T-helper 9 cell (primary cell): ENCODE measurements around the gene SNAPC4.
"Not testable (repeated sequence)": the region's sequence is repeated elsewhere in the genome, so short reads cannot be mapped to it uniquely, and the experiment has no call there.

ENCODE experiments used
- DNase-seq: peaks from one replicate; pipeline ENCODE4 v3.0.0-alpha.2; 2020

Gene SNAPC4

DNA sequence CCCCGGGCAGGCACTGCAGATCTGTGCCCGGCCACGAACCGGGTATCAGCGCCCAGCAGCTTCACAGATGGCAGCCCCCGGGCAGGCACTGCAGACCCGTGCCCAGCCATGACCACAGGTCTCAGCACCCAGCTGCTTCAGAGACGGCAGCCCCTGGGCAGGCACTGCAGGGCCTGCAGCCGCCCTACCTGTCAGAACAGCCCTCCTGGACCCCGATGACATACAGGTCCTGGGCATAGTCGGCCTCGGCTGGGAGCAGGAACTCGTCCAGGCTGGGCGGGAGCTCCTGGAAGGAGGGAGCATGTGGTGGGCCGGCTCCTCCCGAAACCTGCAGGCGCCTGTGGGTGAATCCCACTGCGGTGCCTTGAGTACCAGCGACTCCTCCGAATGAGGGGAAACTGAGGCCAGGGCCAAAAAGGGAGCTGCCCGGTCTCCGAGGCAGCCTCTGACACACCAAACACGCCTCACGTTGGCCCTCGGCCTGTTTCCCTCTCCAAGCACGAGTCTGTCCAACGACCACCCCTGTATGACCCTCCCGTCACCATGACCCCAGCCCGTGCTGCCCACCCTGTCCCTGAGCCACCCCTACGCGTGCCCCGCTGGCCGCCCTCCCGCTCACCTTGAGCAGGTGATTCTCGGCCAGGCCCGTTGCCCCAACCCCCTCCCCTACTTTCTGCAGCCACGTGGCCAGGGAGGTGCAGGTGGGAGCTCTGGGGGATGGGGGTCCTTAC is 34.0 kb upstream of the SNAPC4 start:
- DNase-seq: no peak

DNA sequence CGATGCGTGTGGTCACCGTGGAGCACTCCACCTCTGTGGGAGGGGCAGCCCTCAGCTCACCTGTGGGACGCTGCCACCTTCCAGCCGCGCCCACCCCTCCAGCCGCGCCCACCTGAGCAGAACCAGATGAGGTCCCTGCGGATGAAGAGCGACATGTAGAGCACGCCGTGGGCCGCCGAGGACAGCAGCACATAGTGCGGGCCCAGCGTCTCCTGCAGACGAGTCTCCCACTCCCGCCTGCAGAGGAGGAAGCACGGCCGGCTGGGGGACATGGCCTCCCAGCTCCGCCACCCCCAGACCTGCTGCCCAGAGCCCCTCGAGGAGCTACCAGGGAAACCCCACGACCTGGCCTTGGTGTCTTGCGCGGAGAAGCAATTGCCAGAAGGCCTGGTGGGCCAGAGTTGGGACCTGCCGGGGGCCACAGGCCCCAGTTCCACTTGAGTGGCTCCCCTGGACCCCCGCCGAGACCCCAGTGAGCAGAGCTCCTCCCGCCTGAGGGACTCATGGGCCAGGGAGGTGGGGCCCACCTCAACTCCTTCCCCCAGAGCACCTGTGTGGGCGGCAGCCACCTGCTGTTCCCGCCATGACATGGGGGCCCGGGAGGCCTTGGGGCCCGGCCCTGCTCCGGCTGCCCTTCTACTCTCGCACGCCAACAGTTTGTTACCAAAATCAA is 33.2 kb upstream of the SNAPC4 start:
- DNase-seq: no peak

DNA sequence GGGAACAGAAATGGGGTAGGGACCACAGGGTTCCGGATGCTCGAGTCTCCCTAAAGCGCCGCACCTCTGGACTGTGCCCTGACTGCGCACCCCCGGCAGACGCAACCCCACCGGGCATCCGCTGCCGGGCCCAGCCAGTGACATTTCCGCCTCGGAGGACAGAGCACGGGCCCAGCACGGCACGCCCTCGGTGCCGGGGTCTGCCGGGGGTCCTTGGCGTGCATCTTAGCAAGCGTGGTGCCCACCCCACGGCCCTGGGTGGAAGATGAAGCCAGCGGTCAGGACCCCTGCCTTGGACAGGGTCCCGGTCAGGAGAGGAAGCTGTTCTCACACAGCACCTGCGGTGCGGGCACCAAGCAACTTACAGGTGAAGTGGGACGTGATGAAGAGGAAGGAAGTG is 32.6 kb upstream of the SNAPC4 start:
- no peak for DNase-seq

DNA sequence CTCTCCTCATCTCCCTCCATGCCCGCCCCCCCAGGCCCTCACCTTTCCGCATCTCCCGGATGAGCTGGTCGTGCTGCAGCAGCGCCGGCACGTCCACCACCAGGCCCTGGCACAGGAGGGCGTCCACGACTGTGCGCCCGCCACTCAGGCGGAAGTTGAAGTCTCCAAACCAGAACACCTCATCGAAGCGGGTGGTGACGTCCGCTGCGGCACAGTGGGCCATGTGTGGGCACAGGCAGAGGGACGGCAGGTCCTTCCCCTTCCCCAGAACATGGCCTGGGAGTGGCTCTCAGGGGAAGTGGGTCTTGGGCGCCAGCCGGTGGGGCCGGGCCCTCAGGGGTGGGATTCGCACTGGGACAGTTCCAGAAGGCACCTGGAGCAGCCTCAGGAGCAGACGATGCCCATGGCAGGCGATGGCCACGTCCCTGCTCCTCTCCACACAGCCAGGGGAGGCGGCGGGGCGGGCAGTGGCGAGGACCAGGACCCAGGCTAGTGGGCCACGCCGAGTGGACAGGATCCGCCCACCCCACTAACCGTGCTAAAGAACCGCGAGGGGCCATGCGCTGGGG is 31.9 kb upstream of the SNAPC4 start:
- no peak for DNase-seq

DNA sequence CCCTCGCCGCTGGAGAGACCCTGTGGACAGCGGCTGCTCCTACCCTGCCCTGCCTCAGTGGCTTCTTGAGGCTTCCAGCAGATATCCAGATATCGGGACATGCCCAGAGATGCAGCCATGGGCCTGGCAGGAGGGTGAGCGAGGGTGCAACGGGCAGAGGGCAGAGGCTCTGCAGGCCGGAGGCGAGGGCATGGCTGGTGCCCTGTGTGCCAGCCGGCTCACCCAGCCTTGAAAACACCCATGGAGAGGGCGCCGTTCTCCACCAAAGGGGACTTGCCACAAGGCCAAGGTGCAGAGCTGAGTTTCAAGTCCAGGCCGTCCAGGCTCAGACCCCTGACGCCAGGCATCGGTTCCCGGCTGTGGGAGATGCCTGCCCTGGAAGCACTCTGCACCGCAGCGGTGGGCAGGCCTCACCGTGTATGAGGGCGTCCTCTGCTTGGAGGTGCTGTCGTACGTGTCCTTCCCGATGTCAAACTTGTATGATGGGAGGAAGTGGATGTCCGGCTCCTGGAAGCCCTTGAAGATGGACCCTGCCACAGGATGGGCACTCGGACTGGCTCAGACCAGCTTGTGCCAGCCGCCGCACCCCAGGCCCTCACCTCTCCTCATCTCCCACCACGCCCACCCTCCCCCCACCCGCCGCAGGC is 30.7 kb upstream of the SNAPC4 start:
- DNase-seq: no peak

DNA sequence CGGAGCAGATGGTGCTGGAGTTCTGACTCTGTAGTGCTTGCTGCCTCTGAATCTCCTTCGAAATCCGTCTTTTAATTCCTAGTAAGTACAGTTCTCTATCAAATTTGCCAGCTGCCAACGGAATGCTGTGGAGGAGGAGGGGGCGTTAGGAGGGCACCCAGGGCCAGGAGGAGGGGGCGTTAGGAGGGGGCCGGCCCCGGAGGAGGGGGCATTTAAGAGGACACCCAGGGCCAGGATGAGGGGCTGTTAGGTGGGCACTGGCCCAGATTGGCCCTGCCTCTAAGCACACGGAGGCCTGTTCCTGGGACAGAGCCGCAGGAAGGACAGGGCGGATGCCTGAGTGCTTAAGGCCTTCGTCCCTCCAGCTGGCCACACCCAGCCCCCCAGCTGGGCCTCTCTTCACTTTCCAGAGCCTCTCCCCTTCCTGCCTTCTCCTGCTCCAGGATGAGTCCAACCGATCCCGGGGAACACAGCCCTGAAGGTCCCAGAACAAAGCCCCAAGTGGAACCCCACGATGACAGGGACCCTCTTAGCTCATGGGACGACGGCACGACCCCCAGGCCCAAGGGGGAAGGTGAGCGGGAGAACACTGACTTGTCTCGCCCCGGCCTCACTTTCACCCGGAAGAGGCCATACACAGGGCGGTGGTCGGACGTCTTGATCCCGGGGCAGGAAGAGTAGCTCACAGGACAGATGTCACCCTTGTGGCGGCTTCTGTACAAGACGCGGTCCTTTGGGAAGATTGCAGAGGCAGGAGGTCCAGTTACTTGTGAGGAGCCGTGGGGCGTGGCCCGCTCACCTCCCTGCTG is 29.9 kb upstream of the SNAPC4 start:
- DNase-seq: no peak

DNA sequence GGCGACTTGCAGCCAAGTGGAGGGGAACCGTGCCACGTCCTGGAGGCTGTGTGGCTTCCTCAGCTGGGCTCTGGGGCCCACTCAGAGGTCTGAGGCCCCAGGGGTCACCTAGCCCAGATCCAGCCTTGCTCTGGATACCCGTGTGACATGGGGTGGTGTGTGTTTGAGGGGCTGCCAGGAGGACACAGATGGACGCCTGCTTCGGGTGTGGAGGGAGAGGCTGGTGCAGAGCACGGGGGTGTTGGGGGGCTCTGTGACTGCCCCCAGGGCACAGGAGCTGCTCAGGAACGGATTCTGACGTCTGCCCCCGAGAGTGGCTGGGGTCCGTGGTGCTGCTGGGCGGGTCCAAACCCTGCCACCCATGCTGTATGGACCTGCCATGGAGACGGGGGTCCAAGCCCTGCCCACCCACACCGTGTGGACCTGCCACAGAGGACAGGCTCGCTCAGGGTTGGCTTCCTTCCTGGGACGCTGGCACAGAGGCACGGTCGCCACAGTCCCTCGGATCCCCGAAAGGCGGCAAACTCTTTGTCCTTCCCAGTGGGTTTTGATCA is 29.2 kb upstream of the SNAPC4 start:
- DNase-seq: no peak

DNA sequence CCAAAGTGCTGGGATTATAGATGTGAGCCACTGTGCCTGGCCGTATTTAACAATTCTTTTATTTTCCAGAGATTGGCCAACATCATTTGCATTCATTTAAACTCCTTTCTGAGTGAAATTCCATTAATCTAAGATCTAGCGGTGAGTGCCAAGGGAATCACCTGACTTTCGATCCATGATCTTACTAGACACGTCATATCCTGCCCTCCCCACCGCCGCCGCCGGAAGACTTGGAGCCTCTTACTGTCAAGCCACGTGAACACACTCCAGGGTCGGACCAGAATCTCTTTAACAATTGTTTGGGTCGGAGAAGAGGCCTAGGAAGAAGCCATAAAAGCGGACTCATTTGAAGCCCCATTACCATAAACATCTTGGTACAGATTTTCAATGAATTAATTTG is 26.8 kb upstream of the SNAPC4 start:
- DNase-seq: no peak

DNA sequence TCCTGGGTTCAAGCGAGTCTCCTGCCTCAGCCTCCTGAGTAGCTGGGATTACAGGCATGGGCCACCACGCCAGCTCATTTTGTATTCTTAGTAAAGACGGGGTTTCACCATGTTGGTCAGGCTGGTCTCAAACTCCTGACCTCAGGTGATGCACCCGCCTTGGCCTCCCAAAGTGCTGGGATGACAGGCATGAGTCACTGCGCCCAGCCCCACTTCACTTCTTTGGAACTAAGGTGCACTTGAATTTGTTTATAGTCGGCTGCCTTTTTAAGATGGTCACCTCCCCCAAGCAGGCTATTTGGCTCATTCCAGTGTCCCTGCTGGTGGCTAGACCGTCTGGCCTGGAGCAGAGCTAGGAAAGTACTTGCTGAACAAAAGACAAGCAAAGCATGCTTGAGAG is 25.4 kb upstream of the SNAPC4 start:
- DNase-seq: not testable (repeated sequence)

DNA sequence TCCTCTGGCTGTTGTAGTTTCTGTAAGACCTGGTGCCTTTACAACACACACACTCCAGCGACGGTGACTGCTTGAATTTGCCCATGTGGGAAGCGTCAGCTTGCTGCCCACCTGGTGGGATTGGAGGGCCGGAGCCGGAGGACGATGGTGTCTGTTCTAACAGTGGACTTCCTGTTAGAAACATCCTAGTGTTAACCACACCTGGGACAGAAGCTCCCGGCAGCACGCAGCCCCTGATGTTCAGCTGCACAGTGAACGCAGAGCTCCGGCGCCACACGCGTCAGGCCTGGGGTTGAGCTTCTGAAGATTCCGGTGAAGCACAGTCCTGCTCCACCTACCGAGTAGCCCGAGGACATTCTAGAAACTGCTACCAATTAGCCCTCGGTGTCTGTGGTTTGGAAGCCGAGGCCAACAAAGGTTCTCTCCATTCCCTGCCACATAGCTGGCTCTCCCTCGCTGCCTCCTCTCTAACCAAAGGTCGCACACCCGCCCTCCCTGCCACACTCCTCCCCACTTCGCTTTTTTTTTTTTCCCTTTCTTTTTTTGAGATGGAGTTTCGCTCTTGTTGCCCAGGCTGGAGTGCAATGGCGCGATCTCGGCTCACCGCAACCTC is 24.9 kb upstream of the SNAPC4 start:
- DNase-seq: no peak

DNA sequence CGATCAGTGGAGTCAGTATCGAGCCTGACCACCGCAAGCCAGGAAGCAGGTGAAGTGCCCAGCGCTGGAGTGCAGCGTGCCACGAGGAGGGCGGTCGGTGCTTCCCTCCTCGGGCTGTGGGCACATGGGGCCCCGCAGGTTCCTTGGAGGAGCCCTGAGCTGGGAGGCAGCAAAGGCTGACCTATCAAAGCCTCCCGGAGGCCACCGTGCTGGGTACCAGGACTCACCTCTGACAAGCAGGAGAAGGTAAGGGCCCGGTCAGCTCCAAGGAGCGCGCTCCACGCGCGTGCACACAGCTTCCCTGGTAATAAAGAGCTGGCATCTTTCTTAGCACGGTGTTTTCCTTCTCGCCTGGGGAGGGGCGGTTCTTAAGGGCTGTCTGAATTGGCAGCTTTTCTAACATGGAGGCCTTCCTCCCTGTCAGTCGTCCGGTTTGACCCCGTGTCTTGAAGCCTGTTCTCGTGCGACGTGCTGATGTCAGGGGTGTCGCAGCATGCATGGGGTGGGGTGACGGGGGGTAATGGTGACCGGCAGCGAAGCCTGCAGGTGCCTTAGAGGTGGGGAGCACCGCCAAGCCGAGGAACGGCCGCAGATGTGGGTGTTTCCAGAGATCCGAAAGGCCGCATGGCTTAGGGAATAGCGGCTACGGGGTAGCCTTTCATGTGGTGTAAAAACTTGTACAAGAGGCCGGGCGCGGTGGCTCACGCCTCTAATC is 23.6 kb upstream of the SNAPC4 start:
- no peak for DNase-seq

DNA sequence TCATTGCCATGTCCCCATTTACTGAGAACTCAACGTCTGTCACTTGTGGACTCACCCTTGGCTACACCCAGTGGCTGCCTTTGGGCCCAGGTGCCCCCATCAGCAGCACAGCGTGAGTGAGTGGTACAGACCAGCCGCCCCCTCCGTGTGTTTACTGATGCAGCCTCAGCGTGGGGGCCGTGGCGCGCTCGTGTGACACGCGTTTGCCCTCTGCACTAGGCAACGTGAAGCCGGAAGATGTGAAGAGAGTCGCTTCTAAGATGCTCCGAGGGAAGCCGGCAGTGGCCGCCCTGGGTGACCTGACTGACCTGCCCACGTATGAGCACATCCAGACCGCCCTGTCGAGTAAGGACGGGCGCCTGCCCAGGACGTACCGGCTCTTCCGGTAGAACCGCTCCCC is 22.9 kb upstream of the SNAPC4 start:
- no peak for DNase-seq

DNA sequence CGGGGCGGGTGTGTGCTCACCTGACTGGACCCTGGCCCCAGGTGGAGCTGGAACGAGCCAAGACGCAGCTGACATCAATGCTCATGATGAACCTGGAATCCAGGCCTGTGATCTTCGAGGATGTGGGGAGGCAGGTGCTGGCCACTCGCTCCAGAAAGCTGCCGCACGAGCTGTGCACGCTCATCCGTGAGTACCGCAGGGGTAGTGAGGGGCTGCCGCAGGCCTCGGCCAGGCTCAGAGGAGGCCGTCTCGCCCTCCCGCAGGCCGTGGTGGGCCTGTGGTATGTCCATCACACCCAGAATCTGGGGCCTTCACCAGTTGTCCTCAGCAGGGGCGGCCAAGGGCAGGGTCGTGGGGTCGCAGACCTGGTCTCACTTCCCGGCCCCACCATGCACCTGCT is 21.8 kb upstream of the SNAPC4 start:
- no peak for DNase-seq

DNA sequence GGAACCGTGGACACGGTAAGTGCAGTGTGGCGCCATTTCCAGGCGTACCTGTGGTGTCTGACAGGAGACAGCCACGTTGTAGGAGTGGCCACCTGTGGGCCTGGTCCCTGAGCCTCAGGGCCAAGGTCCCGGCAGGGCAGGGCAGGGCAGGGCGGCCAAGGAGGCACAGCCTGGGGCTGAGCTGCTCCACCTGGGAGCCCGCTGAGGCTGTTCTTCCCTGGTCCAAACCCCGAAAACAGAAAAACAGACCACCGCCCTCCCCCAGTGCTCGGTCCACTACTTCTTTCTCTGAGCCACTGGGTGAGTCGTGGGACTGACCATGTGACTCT is 19.1 kb upstream of the SNAPC4 start:
- DNase-seq: no peak

DNA sequence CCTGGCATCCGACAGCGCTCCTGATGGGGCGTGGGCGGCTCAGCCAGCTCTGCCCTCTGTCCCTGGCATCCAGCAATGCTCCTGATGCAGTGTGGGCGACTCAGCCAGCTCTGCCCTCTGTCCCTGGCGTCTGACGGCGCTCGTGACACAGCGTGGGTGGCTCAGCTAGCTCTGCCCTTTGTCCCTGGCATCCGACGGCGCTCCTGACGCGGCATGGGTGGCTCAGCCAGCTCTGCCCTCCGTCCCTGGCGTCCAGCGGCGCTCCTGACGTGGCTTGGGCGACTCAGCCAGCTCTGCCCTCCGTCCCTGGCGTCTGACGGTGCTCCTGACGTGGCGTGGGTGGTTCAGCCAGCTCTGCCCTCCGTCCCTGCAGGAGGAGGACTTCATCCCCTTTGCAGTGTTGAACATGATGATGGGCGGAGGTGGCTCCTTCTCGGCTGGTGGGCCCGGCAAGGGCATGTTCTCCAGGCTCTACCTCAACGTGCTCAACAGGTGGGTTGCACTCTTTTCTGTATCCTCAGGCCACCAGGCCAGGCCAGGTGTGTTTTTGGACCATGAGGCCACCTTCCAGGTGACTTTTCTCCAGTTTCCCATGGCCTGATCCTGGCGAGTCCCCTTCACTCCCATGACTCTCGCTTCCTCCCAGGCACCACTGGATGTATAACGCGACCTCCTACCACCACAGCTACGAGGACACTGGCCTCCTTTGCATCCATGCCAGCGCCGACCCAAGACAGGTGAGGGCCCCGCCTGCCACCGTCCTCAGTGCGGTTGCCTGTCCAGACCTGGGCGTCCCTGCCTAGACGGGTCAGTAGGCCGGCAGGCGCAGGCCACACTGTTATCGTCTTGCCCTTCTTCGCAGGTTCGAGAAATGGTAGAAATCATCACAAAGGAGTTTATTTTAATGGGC is 18.5 kb upstream of the SNAPC4 start:
- DNase-seq: no peak

DNA sequence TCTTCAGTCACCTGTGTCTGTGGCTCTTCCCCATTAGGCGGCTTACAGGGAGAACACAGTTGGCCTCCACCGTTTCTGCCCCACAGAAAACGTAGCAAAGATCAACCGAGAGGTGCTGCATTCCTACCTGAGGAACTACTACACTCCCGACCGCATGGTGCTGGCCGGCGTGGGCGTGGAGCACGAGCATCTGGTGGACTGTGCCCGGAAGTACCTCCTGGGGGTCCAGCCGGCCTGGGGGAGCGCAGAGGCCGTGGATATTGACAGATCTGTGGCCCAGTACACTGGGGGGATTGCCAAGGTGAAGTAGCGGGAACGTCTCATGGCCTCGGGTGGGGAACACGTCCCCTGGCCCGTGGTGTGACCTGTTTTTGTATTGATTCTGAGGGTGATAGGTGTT is 16.9 kb upstream of the SNAPC4 start:
- DNase-seq: no peak

DNA sequence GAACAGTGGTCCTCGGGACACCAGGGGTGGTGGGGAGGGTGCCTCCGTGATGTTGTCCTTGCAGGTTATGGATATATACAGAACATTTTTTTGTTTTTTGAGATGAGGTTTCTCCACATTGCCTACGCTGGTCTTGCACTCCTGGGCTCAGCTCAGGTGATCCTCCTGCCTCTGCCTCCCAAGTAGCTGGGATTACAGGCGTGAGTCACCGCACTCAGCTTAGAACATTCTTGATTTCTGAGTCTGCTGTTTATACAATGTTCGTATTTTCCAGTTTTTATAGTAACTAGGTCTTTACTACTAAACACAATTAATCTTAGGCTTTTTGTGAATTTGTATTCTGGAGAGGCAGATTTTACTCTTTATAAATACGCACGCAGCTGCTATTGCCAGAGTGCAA is 16.5 kb upstream of the SNAPC4 start:
- DNase-seq: no peak

DNA sequence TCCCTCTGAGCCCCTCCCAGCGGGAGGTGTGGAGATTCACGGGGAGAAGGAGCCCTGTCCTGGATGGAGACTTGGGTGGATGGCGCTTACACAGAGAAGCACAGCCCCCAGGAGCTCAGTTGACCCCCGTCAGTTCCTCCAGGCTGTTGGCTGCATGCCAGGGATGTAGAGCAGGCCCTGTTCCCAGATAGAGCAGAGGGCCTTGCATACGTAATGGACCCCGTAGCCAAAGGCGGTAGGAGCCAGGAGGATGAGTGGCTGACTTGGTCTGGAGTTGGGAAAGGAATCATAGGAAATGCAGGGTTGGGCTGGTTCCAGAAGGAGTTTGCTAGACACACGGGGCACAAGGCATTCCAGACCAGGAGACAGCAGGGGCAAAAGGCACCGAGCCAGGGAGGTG is 13.0 kb upstream of the SNAPC4 start:
- DNase-seq: no peak

DNA sequence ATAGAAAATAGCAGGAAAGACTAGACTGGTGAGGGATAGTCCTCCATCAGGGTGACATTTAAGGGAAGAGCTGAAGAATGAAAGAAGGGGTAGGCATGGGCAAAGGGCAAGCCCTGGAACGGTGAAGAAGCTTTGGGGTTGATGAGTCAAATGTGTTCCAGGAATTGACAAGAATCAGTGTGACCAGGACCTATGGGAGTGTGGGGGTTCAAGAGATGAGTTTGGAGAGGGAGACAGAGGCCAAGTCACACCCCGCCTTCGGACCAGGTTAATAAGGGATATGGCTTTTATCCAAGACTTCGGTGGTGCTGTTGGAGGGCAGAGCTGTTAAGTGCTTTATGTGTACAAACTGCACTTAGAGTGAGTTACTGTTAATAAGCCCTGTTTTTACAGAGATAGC is 11.4 kb upstream of the SNAPC4 start:
- DNase-seq: no peak

DNA sequence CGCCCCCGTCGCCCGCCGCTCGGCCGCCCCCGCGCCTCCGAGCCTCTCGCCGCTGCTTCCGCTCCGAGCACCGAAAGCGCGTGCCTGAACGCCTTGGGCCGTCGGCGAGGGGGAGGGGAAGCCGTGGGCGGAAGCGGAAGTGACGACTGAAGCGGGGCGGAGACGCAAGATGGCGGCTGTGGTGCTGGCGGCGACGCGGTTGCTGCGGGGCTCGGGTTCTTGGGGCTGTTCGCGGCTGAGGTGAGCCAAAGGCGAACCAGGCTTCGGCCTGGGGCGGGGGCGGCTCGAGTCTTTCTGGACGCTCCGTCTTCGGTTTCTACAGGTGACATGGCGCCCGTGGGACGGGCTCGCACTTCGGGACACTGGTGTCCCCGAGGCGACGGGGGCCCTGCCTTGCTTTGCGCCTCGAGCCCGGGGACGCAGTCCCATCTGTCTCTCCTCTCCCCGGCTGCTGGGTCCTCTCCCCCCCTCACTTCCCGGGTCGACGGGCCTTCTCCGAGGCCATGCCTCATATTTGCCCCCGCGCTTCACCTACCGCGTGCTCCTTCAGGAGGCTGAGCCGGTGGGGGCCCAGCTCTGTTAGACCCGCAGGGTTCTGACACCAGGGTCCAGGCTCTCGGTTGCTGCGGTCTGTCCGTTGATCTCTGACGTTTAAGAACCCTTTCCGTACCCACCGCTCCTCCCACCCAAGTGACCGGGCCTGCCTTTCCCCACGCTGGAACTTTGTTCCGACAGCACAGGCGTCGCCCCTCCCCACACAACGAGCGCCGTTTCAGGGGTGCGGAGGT is 10.7 kb upstream of the SNAPC4 start, which contains the start of the genes ENTR1 and PMPCA:
ENTR1 (minus strand) TSS at position 115 of the 788 bp plus-strand sequence. CDS start 217 bp downstream, outside the sequence.
PMPCA (plus strand) TSS at position 159 of the 788 bp plus-strand sequence; CDS start at position 170, 11 bp downstream.
- DNase-seq: peak; percentile 97
